ENCODE measurements around the gene MPHOSPH6. TPM values are rescaled to one million over a fixed set of nuclear protein-coding genes. Genes with fewer than 3 reads are reported as not detected.
"Not testable (repeated sequence)": the region's sequence is repeated elsewhere in the genome, so short reads cannot be mapped to it uniquely, and the experiment has no call there.

Gene MPHOSPH6
- polyA plus RNA-seq, 1 of the 3 experiments (the other 2 are of a cell fraction): 9.4 TPM

- no peaks in the 10 kb centered on the region for H4K20me1 ChIP-seq (ENCODE audit: insufficient read depth)
- WGBS (ENCODE audit: low lambda C conversion rate): 67% methylated on average over 3 of the region's 3 CpGs
- no peaks in the 10 kb centered on the region for H3F3A ChIP-seq (replicated peaks; ENCODE audit: insufficient read depth)
- H3K9ac ChIP-seq: no peak overlapping the region
- H3K27me3 ChIP-seq (ENCODE audit: insufficient read depth): no peaks in the 10 kb centered on the region
- no peak overlapping the region for H3K4me3 ChIP-seq (ENCODE audit: low read depth in 2 of 2, low read length in 1 of 2)
- H3K4me2 ChIP-seq: no peak overlapping the region
- no peaks in the 10 kb centered on the region for H3K9me3 ChIP-seq
- TF ChIP-seq RXRA (IDR thresholded peaks at IDR 0.05; ENCODE audit: borderline replicate concordance, low read depth): no peak
- no peak for TF ChIP-seq SMC3 (IDR thresholded peaks at IDR 0.05; ENCODE audit: low read depth, low read length)
- no peak for TF ChIP-seq RCOR1 (IDR thresholded peaks at IDR 0.05; ENCODE audit: low read length)
- no peak for TF ChIP-seq TCF12 (IDR thresholded peaks at IDR 0.05)
- TF ChIP-seq YY1 (IDR thresholded peaks at IDR 0.05; ENCODE audit: low read depth): no peak
- TF ChIP-seq EP300 (IDR thresholded peaks at IDR 0.05; ENCODE audit: borderline replicate concordance in 1 of 2, low read depth in 1 of 2, low read length in 1 of 2): no peak
- TF ChIP-seq JUND (IDR thresholded peaks at IDR 0.05): no peak
- no peak for TF ChIP-seq MEF2A (IDR thresholded peaks at IDR 0.05; ENCODE audit: borderline replicate concordance, low read depth)
- no peak for TF ChIP-seq GATA2 (CRISPR knock-in tag; IDR thresholded peaks at IDR 0.05)
- no peak for TF ChIP-seq GABPA (IDR thresholded peaks at IDR 0.05; ENCODE audit: low read depth)
- TF ChIP-seq RAD21 (IDR thresholded peaks at IDR 0.05; ENCODE audit: low read length): no peak
- TF ChIP-seq IRF3 (IDR thresholded peaks at IDR 0.05; ENCODE audit: low read depth, low read length): no peak
- no peak for TF ChIP-seq TEAD4 (IDR thresholded peaks at IDR 0.05; ENCODE audit: borderline replicate concordance, insufficient read depth)
- TF ChIP-seq REST (IDR thresholded peaks at IDR 0.05; ENCODE audit: low read depth, low read length): no peak
- TF ChIP-seq ELF1 (IDR thresholded peaks at IDR 0.05): no peak
- no peak for TF ChIP-seq MAX (IDR thresholded peaks at IDR 0.05; ENCODE audit: low read depth)
- TF ChIP-seq CHD2 (IDR thresholded peaks at IDR 0.05; ENCODE audit: low read length, partially characterized antibody): no peak
- TF ChIP-seq FOXM1 (IDR thresholded peaks at IDR 0.05; ENCODE audit: low read depth): no peak
- no peaks in the 10 kb centered on the region for H3K4me1 ChIP-seq (ENCODE audit: control insufficient read depth in 1 of 2, insufficient read depth in 2 of 2, low read depth in 1 of 2, low read length in 1 of 2)
- no peaks in the 10 kb centered on the region; the same call in 1 of the 2 replicates for H3K79me2 ChIP-seq (ENCODE audit: insufficient read depth)
- ChIA-PET POLR2A (no interaction called here), CTCF (no interaction called here)
- no peak for DNase-seq
- H2AFZ ChIP-seq (ENCODE audit: low read depth): no peak overlapping the region
- no peaks in the 10 kb centered on the region for H3K9me2 ChIP-seq
- H3K36me3 ChIP-seq (replicated peaks in 1 of 2; ENCODE audit: control insufficient read depth in 1 of 2, insufficient read depth in 2 of 2, low read length in 1 of 2): peaks cover 18 to 45% of the 10 kb centered on the region in 2 experiments
- H3K27ac ChIP-seq (ENCODE audit: low read depth in 2 of 2, low read length in 1 of 2): no peak overlapping the region
Measured at GRCh38 chr16:82146556-82146955, 23.5 kb downstream of the MPHOSPH6 start.

GRCh38 chr16:82139286-82139571, 30.8 kb downstream of the MPHOSPH6 start:
- H3K27me3 ChIP-seq (ENCODE audit: insufficient read depth); H3K79me2 ChIP-seq (ENCODE audit: insufficient read depth); H3K9me3 ChIP-seq; H3K4me2 ChIP-seq; H3K36me3 ChIP-seq (replicated peaks in 1 of 2; ENCODE audit: control insufficient read depth in 1 of 2, insufficient read depth in 2 of 2, low read length in 1 of 2); H3K4me1 ChIP-seq (ENCODE audit: control insufficient read depth in 1 of 2, insufficient read depth in 2 of 2, low read depth in 1 of 2, low read length in 1 of 2); H3K27ac ChIP-seq (ENCODE audit: low read depth in 2 of 2, low read length in 1 of 2); DNase-seq; H3K4me3 ChIP-seq (ENCODE audit: low read depth in 2 of 2, low read length in 1 of 2); H2AFZ ChIP-seq (ENCODE audit: low read depth); CTCF ChIA-PET; H4K20me1 ChIP-seq (ENCODE audit: insufficient read depth); H3K9ac ChIP-seq; H3K9me2 ChIP-seq; POLR2A ChIA-PET; H3F3A ChIP-seq (replicated peaks; ENCODE audit: insufficient read depth): not testable (repeated sequence)
- WGBS (ENCODE audit: low lambda C conversion rate): 95% methylated on average over 19 of the region's 19 CpGs

Data from SK-N-SH (cell line).